Ovary (tissue), 3 donors: ENCODE measurements around the gene MPZL2.

Source experiments
- CTCF ChIP-seq, 3 donors: fragments of 450-650 bp in 2 of 3; fragments of 200-600 bp in 1 of 3; IDR thresholded peaks; one replicate each; pipeline versions ENCODE4 v1.5.1 to v1.8.0; 2016 to 2022; ENCODE audit warnings: antibody characterized with exemption in 3 of 3, mild to moderate bottlenecking in 1 of 3
- EP300 ChIP-seq: sonication (generic); formaldehyde crosslinking; IDR thresholded peaks from one replicate; pipeline ENCODE4 v1.6.1; 2017; ENCODE audit warnings: antibody characterized with exemption
- donor health status: DM: no; HTN: no; CAD: no.

GRCh38 chr11:118275176-118275575 lies 11.1 kb upstream of the MPZL2 start:
- TF ChIP-seq CTCF (IDR thresholded peaks at IDR 0.05) (no peak), EP300 (no peak)
